D721Med (cell line): ENCODE measurements around the gene PCYOX1L.
"Not testable (repeated sequence)": the region's sequence is repeated elsewhere in the genome, so short reads cannot be mapped to it uniquely, and the experiment has no call there.

Experiments
- DNase-seq: peaks from one replicate; pipeline ENCODE4 v3.0.0; 2011; ENCODE audit warnings: low spot score; ENCODE audit not compliant: insufficient read length
- FAIRE-seq: peaks from 2 replicates; lab custom pipeline; 2011; peaks lifted over from hg19 to GRCh38; lab: Jason Lieb, UNC
- TF ChIP-seq, protein P1 (sequence below): IDR thresholded peaks from 2 replicates; pipeline ENCODE4 v1.5.1; 2012; ENCODE audit warnings: mild to moderate bottlenecking, control low read depth; ENCODE audit not compliant: insufficient read depth; ENCODE audit errors: missing control alignments

Gene PCYOX1L

GRCh38 chr5:149387081-149387631 is 29.3 kb downstream of the PCYOX1L start:
- DNase-seq (no peak), FAIRE-seq (no peak)
- TF ChIP-seq, protein P1, sequence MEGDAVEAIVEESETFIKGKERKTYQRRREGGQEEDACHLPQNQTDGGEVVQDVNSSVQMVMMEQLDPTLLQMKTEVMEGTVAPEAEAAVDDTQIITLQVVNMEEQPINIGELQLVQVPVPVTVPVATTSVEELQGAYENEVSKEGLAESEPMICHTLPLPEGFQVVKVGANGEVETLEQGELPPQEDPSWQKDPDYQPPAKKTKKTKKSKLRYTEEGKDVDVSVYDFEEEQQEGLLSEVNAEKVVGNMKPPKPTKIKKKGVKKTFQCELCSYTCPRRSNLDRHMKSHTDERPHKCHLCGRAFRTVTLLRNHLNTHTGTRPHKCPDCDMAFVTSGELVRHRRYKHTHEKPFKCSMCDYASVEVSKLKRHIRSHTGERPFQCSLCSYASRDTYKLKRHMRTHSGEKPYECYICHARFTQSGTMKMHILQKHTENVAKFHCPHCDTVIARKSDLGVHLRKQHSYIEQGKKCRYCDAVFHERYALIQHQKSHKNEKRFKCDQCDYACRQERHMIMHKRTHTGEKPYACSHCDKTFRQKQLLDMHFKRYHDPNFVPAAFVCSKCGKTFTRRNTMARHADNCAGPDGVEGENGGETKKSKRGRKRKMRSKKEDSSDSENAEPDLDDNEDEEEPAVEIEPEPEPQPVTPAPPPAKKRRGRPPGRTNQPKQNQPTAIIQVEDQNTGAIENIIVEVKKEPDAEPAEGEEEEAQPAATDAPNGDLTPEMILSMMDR, result no peak

- no peak for FAIRE-seq
- no peak for DNase-seq
- TF ChIP-seq, protein P1, result no peak
Observed at GRCh38 chr5:149387982-149388381, 30.1 kb downstream of the PCYOX1L start.

GRCh38 chr5:149388498-149389190 is 30.8 kb downstream of the PCYOX1L start:
- DNase-seq (no peak), FAIRE-seq (peak; percentile 16)
- TF ChIP-seq, protein P1, result no peak

- DNase-seq (no peak), FAIRE-seq (peak; percentile 89)
- TF ChIP-seq, protein P1, result no peak
Observed at GRCh38 chr5:149389552-149390495, 32.0 kb downstream of the PCYOX1L start.

DNA sequence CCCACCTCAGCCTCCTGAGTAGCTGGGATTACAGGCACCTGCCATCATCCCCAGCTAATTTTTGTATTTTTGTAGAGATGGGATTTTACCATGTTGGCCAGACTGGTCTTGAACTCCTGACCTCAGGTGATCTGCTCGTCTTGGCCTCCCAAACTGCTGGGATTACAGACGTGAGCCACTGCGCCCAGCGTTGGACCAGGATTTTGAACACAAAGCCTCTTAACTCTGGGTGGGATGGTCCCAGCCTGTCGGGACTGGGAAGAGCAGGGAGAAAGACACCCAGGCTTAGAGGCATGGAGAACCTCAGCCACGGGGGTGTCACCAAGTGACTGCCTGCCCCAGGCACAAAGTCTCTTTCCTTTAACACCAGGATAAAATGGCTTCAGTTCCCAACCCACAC is 33.2 kb downstream of the PCYOX1L start:
- DNase-seq, FAIRE-seq: not testable (repeated sequence)

- DNase-seq (no peak), FAIRE-seq (no peak)
- TF ChIP-seq, protein P1, result no peak
Observed at GRCh38 chr5:149391524-149391923, 33.7 kb downstream of the PCYOX1L start.

DNA sequence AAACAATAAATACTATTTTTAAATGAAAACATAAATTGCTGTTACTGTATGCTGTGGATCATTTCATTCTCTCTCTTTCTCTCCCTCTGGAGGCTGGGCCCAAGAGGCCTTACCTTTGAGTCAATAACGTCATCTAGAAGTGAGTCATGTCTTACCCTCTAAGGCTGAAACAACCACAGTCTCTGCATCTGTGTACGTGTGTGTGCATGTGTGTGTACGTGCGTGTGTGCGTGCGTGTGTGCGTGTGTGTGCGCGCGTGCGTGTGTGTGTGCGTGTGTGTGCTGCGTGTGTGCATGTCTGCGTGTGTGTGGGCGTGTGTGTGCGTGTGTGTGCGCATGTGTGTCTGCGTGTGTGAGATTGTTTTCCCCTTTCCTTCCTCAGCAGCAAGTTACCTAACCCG is 34.9 kb downstream of the PCYOX1L start:
- TF ChIP-seq, protein P1, result no peak
- DNase-seq, result no peak
- no peak for FAIRE-seq

GRCh38 chr5:149394996-149395395 is 37.1 kb downstream of the PCYOX1L start:
- DNase-seq, FAIRE-seq: not testable (repeated sequence)
